DND-41 (cell line): ENCODE results near the gene LUZP1.

Experiments
- ATAC-seq: fragments of 200-7000 bp; cut with Tn5 transposase; 3 replicates; pipeline ENCODE4 v1.9.1; 2021; ENCODE audit warnings: low read depth; ENCODE audit not compliant: insufficient read depth
- DNase-seq: peaks from one replicate; pipeline ENCODE4 v3.0.0-alpha.2; 2020
- H2AFZ ChIP-seq: 2 replicates; pipeline ENCODE4 v1.6.0; 2012; ENCODE audit warnings: low read depth, low read length
- H3K27ac ChIP-seq: 2 replicates; pipeline ENCODE4 v1.5.1; 2012; ENCODE audit warnings: low read length, inconsistent platforms
- H3K27me3 ChIP-seq: fragments of 200-600 bp; sonication (generic); 2 replicates; pipeline ENCODE4 v1.6.0; 2012; ENCODE audit warnings: low read length, mild to moderate bottlenecking, inconsistent platforms; ENCODE audit not compliant: insufficient read depth, poor library complexity
- H3K36me3 ChIP-seq: 2 replicates; pipeline ENCODE4 v1.5.1; 2012; ENCODE audit warnings: low read length, inconsistent platforms; ENCODE audit not compliant: insufficient read depth
- H3K4me1 ChIP-seq: 2 replicates; pipeline ENCODE4 v1.5.1; 2012; ENCODE audit warnings: mild to moderate bottlenecking, low read length; ENCODE audit not compliant: insufficient read depth
- H3K4me2 ChIP-seq: 2 replicates; pipeline ENCODE4 v1.6.0; 2012; ENCODE audit warnings: mild to moderate bottlenecking, moderate library complexity, low read length, inconsistent platforms; ENCODE audit not compliant: insufficient read depth
- H3K4me3 ChIP-seq, 2 experiments: fragments of 200-600 bp in 1 of 2; shearing (Covaris generic) in 1 of 2; 2 replicates each; pipeline ENCODE4 v1.5.1; 2012 to 2016; ENCODE audit warnings: inconsistent platforms in 2 of 2, low read length in 2 of 2, mild to moderate bottlenecking in 2 of 2, low read depth in 1 of 2, moderate library complexity in 1 of 2
- H3K79me2 ChIP-seq: 2 replicates; pipeline ENCODE4 v1.6.0; 2012; ENCODE audit warnings: low read length, inconsistent platforms; ENCODE audit not compliant: insufficient read depth
- H3K9ac ChIP-seq: 2 replicates; pipeline ENCODE4 v1.6.0; 2012; ENCODE audit warnings: low read depth, mild to moderate bottlenecking, inconsistent platforms, low read length, moderate library complexity
- H3K9me3 ChIP-seq: 2 replicates; pipeline ENCODE4 v1.5.1; 2012; ENCODE audit warnings: low read length, moderate library complexity, mild to moderate bottlenecking, inconsistent platforms; ENCODE audit not compliant: insufficient read depth, severe bottlenecking
- H4K20me1 ChIP-seq: 2 replicates; pipeline ENCODE4 v1.6.0; 2012; ENCODE audit warnings: low read length; ENCODE audit not compliant: insufficient read depth
- EZH2 ChIP-seq: IDR thresholded peaks from 3 replicates; pipeline ENCODE4 v1.6.1; 2012; ENCODE audit warnings: borderline replicate concordance, low read depth, mild to moderate bottlenecking, moderate library complexity, low read length, inconsistent platforms; ENCODE audit not compliant: severe bottlenecking
- TF ChIP-seq, protein P1 (sequence below): IDR thresholded peaks from 2 replicates; pipeline ENCODE4 v1.5.1; 2012; ENCODE audit warnings: borderline replicate concordance, low read length, moderate library complexity, mild to moderate bottlenecking; ENCODE audit not compliant: poor library complexity, severe bottlenecking; ENCODE audit errors: extremely low read depth

LUZP1 gene

DNA sequence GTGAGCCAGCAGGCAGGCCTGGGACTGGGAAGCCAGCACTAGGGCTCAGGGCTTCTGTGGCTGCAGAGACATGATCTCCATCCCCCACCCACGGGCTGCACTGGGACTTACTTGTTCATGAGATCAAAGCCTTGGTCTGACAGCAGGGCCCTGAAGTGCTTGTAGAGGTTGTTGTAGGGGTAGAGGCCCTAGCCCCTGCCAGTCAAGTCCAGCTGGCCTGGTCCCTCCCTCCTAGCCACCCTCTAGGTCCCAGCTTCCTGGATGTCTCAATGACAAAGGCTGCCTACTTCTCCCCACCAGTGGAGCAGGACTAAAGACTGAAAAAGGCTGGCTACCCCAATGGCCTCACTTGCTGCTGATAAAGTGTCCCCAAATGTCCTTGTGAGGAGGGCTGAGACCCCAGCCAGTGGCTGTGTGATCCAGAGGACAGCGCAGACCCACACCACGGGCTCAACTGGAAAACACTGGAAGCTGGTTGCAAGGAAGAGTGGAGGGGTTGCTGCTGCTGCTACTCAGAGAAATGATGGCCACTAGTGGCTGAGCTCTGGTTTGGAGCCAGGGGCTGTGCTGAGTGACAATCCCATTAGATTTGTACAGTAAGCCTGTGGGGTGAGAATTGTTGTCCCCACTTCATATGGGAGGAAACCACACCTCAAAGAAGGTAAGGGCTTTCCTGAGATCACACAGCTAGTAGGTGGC is 47.2 kb upstream of the LUZP1 start:
- H3K4me2 ChIP-seq, result no peak overlapping the region
- no peak overlapping the region for H3K4me3 ChIP-seq
- TF ChIP-seq EZH2, result no peak
- TF ChIP-seq, protein P1, sequence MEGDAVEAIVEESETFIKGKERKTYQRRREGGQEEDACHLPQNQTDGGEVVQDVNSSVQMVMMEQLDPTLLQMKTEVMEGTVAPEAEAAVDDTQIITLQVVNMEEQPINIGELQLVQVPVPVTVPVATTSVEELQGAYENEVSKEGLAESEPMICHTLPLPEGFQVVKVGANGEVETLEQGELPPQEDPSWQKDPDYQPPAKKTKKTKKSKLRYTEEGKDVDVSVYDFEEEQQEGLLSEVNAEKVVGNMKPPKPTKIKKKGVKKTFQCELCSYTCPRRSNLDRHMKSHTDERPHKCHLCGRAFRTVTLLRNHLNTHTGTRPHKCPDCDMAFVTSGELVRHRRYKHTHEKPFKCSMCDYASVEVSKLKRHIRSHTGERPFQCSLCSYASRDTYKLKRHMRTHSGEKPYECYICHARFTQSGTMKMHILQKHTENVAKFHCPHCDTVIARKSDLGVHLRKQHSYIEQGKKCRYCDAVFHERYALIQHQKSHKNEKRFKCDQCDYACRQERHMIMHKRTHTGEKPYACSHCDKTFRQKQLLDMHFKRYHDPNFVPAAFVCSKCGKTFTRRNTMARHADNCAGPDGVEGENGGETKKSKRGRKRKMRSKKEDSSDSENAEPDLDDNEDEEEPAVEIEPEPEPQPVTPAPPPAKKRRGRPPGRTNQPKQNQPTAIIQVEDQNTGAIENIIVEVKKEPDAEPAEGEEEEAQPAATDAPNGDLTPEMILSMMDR, result no peak

DNA sequence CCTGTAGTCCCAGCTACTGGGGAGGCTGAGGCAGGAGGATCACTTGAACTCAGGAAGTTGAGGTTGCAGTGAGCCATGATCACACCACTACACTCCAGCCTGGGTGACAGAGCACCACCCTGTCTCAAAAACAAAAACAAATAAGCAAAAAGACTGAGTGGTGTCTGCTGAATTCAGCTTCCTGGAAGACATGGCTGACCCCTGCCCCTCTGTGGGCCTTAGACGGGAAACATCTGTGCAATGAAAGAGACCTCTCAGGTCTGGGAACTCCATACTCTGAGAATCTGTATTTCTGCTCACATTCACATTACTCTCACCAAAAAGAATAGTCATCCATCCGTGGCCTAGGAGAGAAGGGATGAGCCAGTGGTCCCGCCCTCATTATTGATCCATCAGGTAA is 46.6 kb upstream of the LUZP1 start:
- H3K4me2 ChIP-seq, result no peak overlapping the region
- no peaks in the 10 kb centered on the region for H4K20me1 ChIP-seq
- no peak overlapping the region for H3K4me3 ChIP-seq
- ATAC-seq, result no peak
- TF ChIP-seq, protein P1, result no peak
- no peak for TF ChIP-seq EZH2
- H2AFZ ChIP-seq, result no peak overlapping the region
- H3K9me3 ChIP-seq, result no peaks in the 10 kb centered on the region
- H3K79me2 ChIP-seq, result no peaks in the 10 kb centered on the region
- H3K4me1 ChIP-seq, result no peaks in the 10 kb centered on the region
- H3K27me3 ChIP-seq, result peaks cover 48% of the 10 kb centered on the region
- H3K27ac ChIP-seq, result no peak overlapping the region
- no peaks in the 10 kb centered on the region for H3K36me3 ChIP-seq
- DNase-seq, result no peak
- H3K9ac ChIP-seq, result no peak overlapping the region

More for the DNA sequence above, 47.2 kb upstream of the LUZP1 start:
- ATAC-seq (no peak), DNase-seq (no peak)
- Histone ChIP-seq H3K36me3 (no peaks in the 10 kb centered on the region), H3K79me2 (no peaks in the 10 kb centered on the region), H3K27me3 (peaks cover 49% of the 10 kb centered on the region), H3K4me1 (no peaks in the 10 kb centered on the region), H3K9me3 (no peaks in the 10 kb centered on the region), H4K20me1 (no peaks in the 10 kb centered on the region), H3K9ac (no peak overlapping the region), H3K27ac (no peak overlapping the region), H2AFZ (no peak overlapping the region)

DNA sequence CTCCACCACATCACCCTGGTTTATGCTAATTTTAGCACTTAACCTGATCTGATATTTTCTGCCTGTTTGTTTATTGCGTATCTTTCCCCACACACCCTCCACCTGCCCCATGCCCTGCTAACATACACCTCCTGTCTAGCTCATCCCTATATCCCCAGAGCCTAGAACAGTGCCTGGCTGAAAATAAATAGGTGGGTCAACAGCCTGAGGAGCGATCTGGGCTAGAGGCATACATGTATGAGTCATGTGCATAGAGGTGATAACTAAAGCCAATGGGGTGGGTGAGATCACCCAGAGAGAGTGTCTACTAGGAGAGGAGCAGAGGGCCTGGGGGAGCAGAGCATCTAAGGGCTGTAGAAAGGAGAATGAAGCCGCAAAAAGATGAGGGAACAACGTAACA is 46.0 kb upstream of the LUZP1 start:
- Histone ChIP-seq H3K4me1 (no peaks in the 10 kb centered on the region), H3K36me3 (no peaks in the 10 kb centered on the region), H3K9me3 (no peaks in the 10 kb centered on the region), H3K79me2 (no peaks in the 10 kb centered on the region), H4K20me1 (no peaks in the 10 kb centered on the region), H3K27me3 (peaks cover 46% of the 10 kb centered on the region), H2AFZ (no peak overlapping the region), H3K9ac (no peak overlapping the region), H3K4me2 (no peak overlapping the region), H3K4me3 (no peak overlapping the region), H3K27ac (no peak overlapping the region)
- no peak for TF ChIP-seq EZH2
- TF ChIP-seq, protein P1, result no peak
- DNase-seq (no peak), ATAC-seq (no peak)
